ENCODE results near the gene HAUS8. TPM values are rescaled to one million over a fixed set of nuclear protein-coding genes. Genes with fewer than 3 reads are reported as not detected.

The HAUS8 gene, protein sequence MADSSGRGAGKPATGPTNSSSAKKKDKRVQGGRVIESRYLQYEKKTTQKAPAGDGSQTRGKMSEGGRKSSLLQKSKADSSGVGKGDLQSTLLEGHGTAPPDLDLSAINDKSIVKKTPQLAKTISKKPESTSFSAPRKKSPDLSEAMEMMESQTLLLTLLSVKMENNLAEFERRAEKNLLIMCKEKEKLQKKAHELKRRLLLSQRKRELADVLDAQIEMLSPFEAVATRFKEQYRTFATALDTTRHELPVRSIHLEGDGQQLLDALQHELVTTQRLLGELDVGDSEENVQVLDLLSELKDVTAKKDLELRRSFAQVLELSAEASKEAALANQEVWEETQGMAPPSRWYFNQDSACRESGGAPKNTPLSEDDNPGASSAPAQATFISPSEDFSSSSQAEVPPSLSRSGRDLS
- total RNA-seq, result 1.9 and 3.9 TPM in 2 replicates

DNA sequence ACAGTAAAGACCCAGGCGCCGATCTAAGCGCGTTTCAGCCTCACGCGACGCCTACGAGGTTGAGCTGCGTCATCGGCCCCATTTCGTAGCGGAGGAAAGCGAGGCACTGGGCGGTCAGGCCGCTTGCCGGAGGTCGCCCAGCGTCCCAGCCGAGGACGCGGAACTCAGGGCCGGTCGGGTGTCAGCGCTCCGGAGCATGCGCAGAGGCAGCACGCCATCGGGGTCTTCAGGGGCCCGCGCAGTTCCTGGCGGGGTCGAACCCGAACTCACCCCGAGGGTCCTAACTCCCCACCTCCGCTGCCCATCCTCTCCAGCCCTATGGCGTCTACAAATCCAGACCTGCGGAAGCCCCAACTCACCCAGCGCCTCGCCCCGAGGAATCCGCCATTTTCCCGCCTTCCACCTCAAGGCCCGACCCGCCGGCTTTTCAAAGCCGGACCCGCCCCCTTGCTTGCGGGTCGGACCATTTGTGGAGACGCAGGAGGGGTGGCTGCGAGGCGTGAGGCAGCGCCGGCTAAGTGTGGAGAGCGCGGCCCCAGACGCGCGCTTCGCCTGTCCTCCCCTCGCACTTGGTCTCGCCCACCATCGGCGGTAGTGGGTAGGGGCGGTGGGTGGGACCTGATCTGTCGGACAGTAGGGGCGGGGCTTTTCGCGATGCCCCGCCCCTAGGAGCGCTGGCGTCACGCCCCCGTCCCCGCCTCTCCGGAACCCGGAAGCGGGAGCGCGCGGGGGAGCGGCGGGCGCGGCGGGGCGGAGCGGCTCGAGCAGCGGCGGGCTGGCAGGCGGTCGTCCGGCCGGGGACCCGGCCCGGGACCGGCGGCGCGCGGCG lies at the start of gene HAUS8, which contains the start of gene MYO9B:
Gene HAUS8 (minus strand): TSS at position 418 of the 829 bp plus-strand sequence. CDS start 30 bp downstream, at position 388.
Gene MYO9B (plus strand): TSS at position 743 of the 829 bp plus-strand sequence. CDS start 25,941 bp downstream, outside the sequence.

DNA sequence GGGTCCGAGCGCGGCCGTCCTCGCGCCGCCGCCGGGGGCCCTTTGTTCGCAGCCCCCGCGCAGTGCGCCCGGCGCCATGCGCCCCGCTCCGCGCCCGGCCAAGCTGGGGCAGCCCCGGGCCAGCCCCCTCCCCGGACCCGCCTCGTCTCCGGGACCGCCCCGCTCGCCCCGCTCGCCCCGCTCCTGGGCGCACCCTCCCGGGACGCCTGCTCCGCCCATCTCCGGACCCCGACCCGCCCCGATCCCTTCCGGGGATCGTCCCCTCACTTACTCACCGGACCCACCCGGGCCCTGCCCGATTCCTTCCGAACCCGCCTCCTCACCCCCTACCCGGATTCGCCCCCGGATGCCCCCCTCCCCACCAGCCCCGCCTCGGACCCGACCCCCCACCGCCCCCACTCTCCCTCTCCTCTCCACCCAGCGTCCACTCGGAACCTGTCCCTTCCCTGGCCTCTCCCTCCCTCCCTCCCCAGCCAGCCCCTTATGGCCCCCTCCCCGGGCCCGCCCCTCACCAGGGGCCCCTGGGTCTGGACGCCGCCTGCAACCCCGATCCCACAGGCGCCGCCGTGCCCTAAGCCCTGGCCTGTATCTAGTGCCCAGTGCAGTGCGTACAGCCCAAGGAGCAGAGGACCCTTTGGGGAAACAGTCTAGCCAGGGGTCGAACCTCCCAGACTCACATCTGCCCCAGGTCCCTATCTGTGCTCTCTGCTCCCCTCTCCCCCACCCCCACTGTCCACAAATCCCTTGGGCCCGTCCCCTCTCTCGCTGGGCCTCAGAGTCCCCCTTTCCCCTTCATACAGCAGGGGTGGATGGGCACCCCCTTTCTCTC lies 48.3 kb downstream of the HAUS8 start, which contains the start of gene CPAMD8:
Gene CPAMD8 (minus strand): TSS at position 105 of the 829 bp plus-strand sequence. CDS start 168 bp downstream, outside the sequence.

Other genes with a start within 250 kb of the HAUS8 start
- 18.6 and 31.4 TPM in 2 replicates for gene SIN3B, start 246.1 kb downstream of the HAUS8 start, total RNA-seq
- gene F2RL3, start 186.5 kb downstream of the HAUS8 start, total RNA-seq, result 0.69 and 0.88 TPM in 2 replicates
- gene CPAMD8, start 48.6 kb downstream of the HAUS8 start, total RNA-seq, result 0.49 and 2.1 TPM in 2 replicates
- 38.1 and 41.2 TPM in 2 replicates for gene MYO9B, start 325 bp upstream of the HAUS8 start, total RNA-seq
- gene USE1, start 139.9 kb upstream of the HAUS8 start, total RNA-seq, result 29.3 and 29.7 TPM in 2 replicates
- gene OCEL1, start 150.8 kb upstream of the HAUS8 start, total RNA-seq, result 5.9 and 7.8 TPM in 2 replicates
- 48.0 and 52.5 TPM in 2 replicates for gene NR2F6, start 170.5 kb upstream of the HAUS8 start, total RNA-seq
- 0.25 and 0.44 TPM in 2 replicates for gene USHBP1, start 189.3 kb upstream of the HAUS8 start, total RNA-seq
- gene BABAM1, start 192.0 kb upstream of the HAUS8 start, total RNA-seq, result 47.7 and 49.2 TPM in 2 replicates
- gene ANKLE1, start 206.4 kb upstream of the HAUS8 start, total RNA-seq, result 0.12 TPM in 1 of 2 replicates, not detected in the other
- 7.2 TPM in 2 replicates for gene ABHD8, start 228.0 kb upstream of the HAUS8 start, total RNA-seq
- 98.2 and 107 TPM in 2 replicates for gene MRPL34, start 230.4 kb upstream of the HAUS8 start, total RNA-seq
- 33.1 and 42.0 TPM in 2 replicates for gene DDA1, start 234.1 kb upstream of the HAUS8 start, total RNA-seq